GM10248 (cell line): ENCODE data around the gene TUBB4A.

Source experiments
- CTCF ChIA-PET: fragments of 300-600 bp; sonication (Branson Sonifier 250); formaldehyde crosslinking; extraction: SDS; loops from one replicate; lab custom pipeline; 2021; ENCODE audit warnings: antibody characterized with exemption; lab: Yijun Ruan, JAX
- POLR2A ChIA-PET: fragments of 350-650 bp; sonication (Branson Sonifier 250); formaldehyde crosslinking; extraction: SDS; loops from one replicate; lab custom pipeline; 2020; ENCODE audit warnings: antibody characterized with exemption; lab: Yijun Ruan, JAX
- DNase-seq: peaks from one replicate; pipeline ENCODE4 v3.0.0; 2012; ENCODE audit errors: extremely low spot score
- TF ChIP-seq, protein P1 (sequence below): IDR thresholded peaks from 2 replicates; pipeline ENCODE4 v1.5.1; 2012; ENCODE audit warnings: mild to moderate bottlenecking, low read depth; ENCODE audit errors: extremely low read depth, missing control alignments, control extremely low read depth

Gene TUBB4A

DNA sequence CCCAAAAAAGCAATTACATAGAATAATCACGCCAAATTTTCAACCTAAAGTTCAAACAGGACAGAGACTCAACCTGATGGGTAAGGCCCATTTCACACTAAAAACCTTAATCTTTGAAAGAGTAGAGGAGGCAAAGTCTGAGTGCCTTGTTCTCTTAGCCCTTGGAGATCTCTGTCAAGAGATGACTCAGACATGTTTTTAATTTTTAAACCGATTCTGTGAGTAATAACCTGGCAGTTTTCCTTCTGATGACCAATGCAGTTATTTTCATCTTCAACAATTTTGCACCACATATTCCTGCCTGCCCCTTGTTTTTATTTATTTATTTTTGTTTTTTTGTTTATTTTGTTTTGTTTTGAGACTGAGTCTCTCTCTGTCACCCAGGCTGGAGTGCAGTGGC, 17.2 kb upstream of the TUBB4A start:
- DNase-seq, result no peak
- ChIA-PET CTCF (interaction anchor here (1.2 to 4.3 kb wide), 2 partner anchors 113 to 344 kb away, joined by 4 to 40 read pairs; no protein-coding TSS in a partner anchor), POLR2A (interaction anchor here (1.6 kb wide), 1 partner anchor 11 kb away, joined by 10 read pairs; the partner anchor contains the start of gene TNFSF9)
- TF ChIP-seq, protein P1, sequence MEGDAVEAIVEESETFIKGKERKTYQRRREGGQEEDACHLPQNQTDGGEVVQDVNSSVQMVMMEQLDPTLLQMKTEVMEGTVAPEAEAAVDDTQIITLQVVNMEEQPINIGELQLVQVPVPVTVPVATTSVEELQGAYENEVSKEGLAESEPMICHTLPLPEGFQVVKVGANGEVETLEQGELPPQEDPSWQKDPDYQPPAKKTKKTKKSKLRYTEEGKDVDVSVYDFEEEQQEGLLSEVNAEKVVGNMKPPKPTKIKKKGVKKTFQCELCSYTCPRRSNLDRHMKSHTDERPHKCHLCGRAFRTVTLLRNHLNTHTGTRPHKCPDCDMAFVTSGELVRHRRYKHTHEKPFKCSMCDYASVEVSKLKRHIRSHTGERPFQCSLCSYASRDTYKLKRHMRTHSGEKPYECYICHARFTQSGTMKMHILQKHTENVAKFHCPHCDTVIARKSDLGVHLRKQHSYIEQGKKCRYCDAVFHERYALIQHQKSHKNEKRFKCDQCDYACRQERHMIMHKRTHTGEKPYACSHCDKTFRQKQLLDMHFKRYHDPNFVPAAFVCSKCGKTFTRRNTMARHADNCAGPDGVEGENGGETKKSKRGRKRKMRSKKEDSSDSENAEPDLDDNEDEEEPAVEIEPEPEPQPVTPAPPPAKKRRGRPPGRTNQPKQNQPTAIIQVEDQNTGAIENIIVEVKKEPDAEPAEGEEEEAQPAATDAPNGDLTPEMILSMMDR, result no peak

GRCh38 chr19:6518145-6518911, 16.2 kb upstream of the TUBB4A start:
- DNase-seq, result peak; percentile 72
- TF ChIP-seq, protein P1, result no peak
- POLR2A ChIA-PET, result interaction anchor here (1.0 to 2.3 kb wide), 2 partner anchors 12 to 17 kb away, joined by 9 to 22 read pairs; partner anchors contain the start of gene TNFSF9
- CTCF ChIA-PET, result interaction anchor here (1.1 to 4.3 kb wide), 9 partner anchors 10 to 346 kb away, joined by 3 to 40 read pairs (median 10); partner anchors contain the start of genes DENND1C and TNFSF9

DNA sequence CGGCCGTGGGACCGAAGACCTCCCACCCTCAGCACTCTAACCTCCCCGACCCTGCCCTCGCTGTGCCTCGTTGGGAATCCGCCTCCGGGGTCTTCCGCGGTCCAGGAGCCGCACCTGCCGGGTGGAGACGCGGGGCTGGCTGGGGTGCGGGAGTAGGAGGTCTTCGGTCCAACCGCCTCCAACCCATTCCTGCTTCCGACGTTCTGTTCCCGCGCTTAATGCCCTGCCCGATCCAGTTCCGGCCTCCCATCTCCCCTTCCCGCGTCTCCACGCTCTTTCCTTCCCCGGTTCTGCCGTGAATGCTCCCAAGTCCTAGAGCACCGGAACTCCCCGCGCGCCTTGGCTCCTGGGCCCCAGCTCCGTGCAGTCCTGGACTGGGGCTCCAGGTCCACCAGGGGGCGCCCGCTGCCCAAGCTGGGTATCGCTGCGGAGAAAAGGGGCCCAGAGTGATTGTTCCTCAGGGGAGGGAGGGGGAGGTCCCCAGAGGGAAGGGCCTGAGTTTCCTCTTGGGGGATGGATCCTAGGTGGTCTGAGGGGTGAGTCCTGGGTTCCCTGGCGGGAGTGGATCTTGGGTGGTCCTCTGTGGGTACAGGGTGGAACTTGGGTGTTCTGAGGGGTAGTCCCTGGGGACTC, 14.7 kb upstream of the TUBB4A start:
- TF ChIP-seq, protein P1, result peak; percentile 98
- peak; percentile 85 for DNase-seq
- POLR2A ChIA-PET, result interaction anchor here (0.6 to 2.3 kb wide), 6 partner anchors 11 to 529 kb away, joined by 3 to 31 read pairs (median 9); partner anchors contain the start of gene TNFSF9
- CTCF ChIA-PET, result interaction anchor here (0.6 to 4.3 kb wide), 39 partner anchors 11 to 351 kb away, joined by 3 to 40 read pairs (median 4); partner anchors contain the start of genes DENND1C, GPR108, TUBB4A and VAV1

GRCh38 chr19:6516018-6516658, 14.0 kb upstream of the TUBB4A start:
- DNase-seq, result peak; percentile 94
- TF ChIP-seq, protein P1, result no peak
- CTCF ChIA-PET, result interaction anchor here (0.6 to 4.3 kb wide), 36 partner anchors 10 to 352 kb away, joined by 3 to 40 read pairs (median 4); partner anchors contain the start of genes DENND1C, GPR108, TUBB4A and VAV1
- POLR2A ChIA-PET, result interaction anchor here (0.6 to 2.3 kb wide), 6 partner anchors 12 to 528 kb away, joined by 3 to 31 read pairs (median 9); partner anchors contain the start of gene TNFSF9

DNA sequence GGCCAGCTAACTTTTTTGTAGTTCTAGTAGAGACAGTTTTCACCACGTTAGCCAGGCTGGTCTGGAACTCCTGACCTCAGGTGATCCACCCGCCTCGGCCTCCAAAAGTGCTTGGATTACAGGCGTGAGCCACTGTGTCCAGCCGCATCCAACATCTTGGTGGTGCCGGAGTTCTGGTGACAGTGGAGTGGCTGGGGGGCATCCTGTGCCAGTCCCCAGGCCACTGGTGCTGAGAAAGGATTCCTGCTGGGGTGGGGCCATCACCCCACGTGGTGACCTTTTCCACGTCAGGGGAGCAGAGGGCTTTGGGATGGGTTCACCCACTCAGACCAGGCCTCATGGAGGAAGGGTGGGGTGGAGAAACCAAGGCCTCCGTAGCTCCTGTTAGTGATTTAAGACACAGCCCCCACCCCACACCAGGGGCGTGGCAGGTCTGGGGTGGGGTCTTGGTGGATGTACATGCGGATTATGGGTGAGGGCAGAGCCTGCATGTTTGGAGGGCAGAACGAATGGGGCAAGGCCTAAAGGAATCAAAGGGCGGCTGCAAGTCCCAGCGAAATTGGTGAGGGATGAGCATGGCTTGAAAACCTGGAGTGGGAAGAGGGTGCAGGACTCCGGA, 12.9 kb upstream of the TUBB4A start:
- TF ChIP-seq, protein P1, result no peak
- CTCF ChIA-PET, result interaction anchor here (1.7 kb wide), 1 partner anchor 223 kb away, joined by 8 read pairs; the partner anchor contains the start of gene GPR108
- POLR2A ChIA-PET, result interaction anchor here (0.5 kb wide), 1 partner anchor 535 kb away, joined by 6 read pairs; no protein-coding TSS in a partner anchor
- DNase-seq, result no peak

DNA sequence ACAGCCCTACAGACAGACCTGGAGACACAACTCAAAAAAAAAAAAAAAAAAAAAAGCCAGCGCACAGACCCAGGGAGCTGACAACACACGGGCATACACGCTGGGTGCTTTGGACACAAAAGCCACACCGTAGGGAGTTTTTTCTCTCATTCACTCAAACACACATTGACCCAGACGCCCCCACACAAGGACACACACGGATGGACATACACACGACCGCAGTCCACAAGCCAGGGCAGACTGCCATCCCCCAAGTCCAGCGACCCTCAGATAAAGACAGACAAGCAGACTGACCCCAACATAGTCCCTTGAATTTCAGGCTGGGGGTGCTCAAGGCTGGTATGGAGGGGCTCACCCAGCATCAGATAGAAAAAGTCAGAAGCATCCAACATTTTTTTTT, 12.0 kb upstream of the TUBB4A start:
- ChIA-PET POLR2A (no interaction called here), CTCF (no interaction called here)
- TF ChIP-seq, protein P1, result no peak
- no peak for DNase-seq
